Keratinocyte (primary cell): ENCODE measurements around the gene SKI. TPM values are rescaled to one million over a fixed set of nuclear protein-coding genes. Genes with fewer than 3 reads are reported as not detected.
"Not testable (repeated sequence)": the region's sequence is repeated elsewhere in the genome, so short reads cannot be mapped to it uniquely, and the experiment has no call there.

Experiments used
- DNase-seq: peaks from one replicate; pipeline ENCODE4 v3.0.0-alpha.2; 2011; ENCODE audit warnings: low read depth, missing footprints, low spot score
- FAIRE-seq: peaks from 2 replicates; lab custom pipeline; 2011; peaks lifted over from hg19 to GRCh38; lab: Jason Lieb, UNC
- H2AFZ ChIP-seq: 2 replicates; pipeline ENCODE4 v1.6.0; 2012; ENCODE audit warnings: low read length, control low read depth, inconsistent platforms; ENCODE audit not compliant: control insufficient read depth
- H3K27ac ChIP-seq: 2 replicates; pipeline ENCODE4 v1.5.1; 2011; ENCODE audit warnings: low read length; ENCODE audit not compliant: control insufficient read depth, insufficient read depth
- H3K27me3 ChIP-seq: 3 replicates; pipeline ENCODE4 v1.6.0; 2011; ENCODE audit warnings: low read length; ENCODE audit not compliant: control insufficient read depth, insufficient read depth; ENCODE audit errors: extremely low read depth
- H3K36me3 ChIP-seq, 2 experiments: 2 replicates in 1 of 2; 3 replicates in 1 of 2; pipeline ENCODE4 v1.5.1; 2011; ENCODE audit warnings: low read length in 2 of 2, mild to moderate bottlenecking in 1 of 2; ENCODE audit not compliant: control insufficient read depth in 2 of 2, insufficient read depth in 2 of 2; ENCODE audit errors: extremely low read depth in 1 of 2
- H3K4me1 ChIP-seq: 3 replicates; pipeline ENCODE4 v1.5.1; 2011; ENCODE audit warnings: low read length; ENCODE audit not compliant: control insufficient read depth, insufficient read depth; ENCODE audit errors: extremely low read depth
- H3K4me2 ChIP-seq: 3 replicates; pipeline ENCODE4 v1.6.0; 2011; ENCODE audit warnings: low read depth, low read length; ENCODE audit not compliant: control insufficient read depth, insufficient read depth; ENCODE audit errors: extremely low read depth
- H3K4me3 ChIP-seq, 3 experiments: fragments of 200-600 bp in 1 of 3; sonication (generic) in 1 of 3; 2 replicates in 2 of 3; 3 replicates in 1 of 3; pipeline ENCODE4 v1.5.1; 2011 to 2016; ENCODE audit warnings: low read length in 3 of 3, mild to moderate bottlenecking in 3 of 3, control low read depth in 2 of 3, inconsistent platforms in 1 of 3, low read depth in 1 of 3, mixed read lengths in 1 of 3, mixed run types in 1 of 3, moderate library complexity in 1 of 3; ENCODE audit not compliant: control insufficient read depth in 2 of 3, insufficient read depth in 2 of 3; ENCODE audit errors: extremely low read depth in 1 of 3
- H3K79me2 ChIP-seq: 2 replicates; pipeline ENCODE4 v1.6.0; 2012; ENCODE audit warnings: low read length; ENCODE audit not compliant: control insufficient read depth, insufficient read depth
- H3K9ac ChIP-seq: 3 replicates; pipeline ENCODE4 v1.6.0; 2011; ENCODE audit warnings: low read length; ENCODE audit not compliant: control insufficient read depth, insufficient read depth; ENCODE audit errors: extremely low read depth
- H3K9me1 ChIP-seq: 3 replicates; pipeline ENCODE4 v1.6.0; 2011; ENCODE audit warnings: low read length; ENCODE audit not compliant: control insufficient read depth, insufficient read depth; ENCODE audit errors: extremely low read depth
- H3K9me3 ChIP-seq: 2 replicates; pipeline ENCODE4 v1.5.1; 2012; ENCODE audit warnings: low read depth, low read length; ENCODE audit not compliant: control insufficient read depth
- H4K20me1 ChIP-seq: 3 replicates; pipeline ENCODE4 v1.6.0; 2011; ENCODE audit warnings: low read length; ENCODE audit not compliant: control insufficient read depth, insufficient read depth; ENCODE audit errors: extremely low read depth
- EZH2 ChIP-seq: IDR thresholded peaks from one replicate; pipeline ENCODE4 v1.6.1; 2012; ENCODE audit warnings: inconsistent platforms, mild to moderate bottlenecking, low read length, moderate library complexity
- dilution Hi-C: fragments of 300-500 bp; cut with MboI; formaldehyde crosslinking; loops from one replicate; pipeline ENCODE4 v1.7.0; 2020; ENCODE audit warnings: low sequenced_read_pairs; ENCODE audit not compliant: extremely low pct_ligation_motif_present
- polyA plus RNA-seq, 5 experiments: library from polyadenylated mRNA; depleted of rRNA in 3 of 5; stranded (reverse) in 3 of 5; stranded (forward) in 1 of 5; unstranded in 1 of 5; fragments of >200 nt; gene quantifications; 1 replicate in 1 of 5; 2 replicates in 3 of 5; 3 replicates in 1 of 5; pipeline versions ENCODE4 v1.2.1 to v1.2.3, GENCODE V29; 2011 to 2012; ENCODE audit warnings: missing spikeins in 2 of 5, low read depth in 1 of 5, low replicate concordance in 1 of 5

Gene SKI
- polyA plus RNA-seq, 1 donor (not counting 4 experiments of a cell fraction or from before 2014, with no cell fraction given), result 4.8 TPM

- Histone ChIP-seq H3K9me3 (peaks cover 14% of the 10 kb centered on the region), H4K20me1 (peaks cover 14% of the 10 kb centered on the region), H3K79me2 (peaks cover 96% of the 10 kb centered on the region), H3K4me2 (no peak overlapping the region), H3K9ac (no peak overlapping the region), H3K4me3 (no peak overlapping the region), H3K27ac (no peak overlapping the region), H3K4me1 (peaks cover 34% of the 10 kb centered on the region), H2AFZ (no peak overlapping the region), H3K27me3 (no peaks in the 10 kb centered on the region), H3K36me3 (peaks cover 0 to 15% of the 10 kb centered on the region in 2 experiments), H3K9me1 (peaks cover 2% of the 10 kb centered on the region)
- DNase-seq (no peak), FAIRE-seq (no peak)
- dilution Hi-C loops, result no loop called here
- no peak for TF ChIP-seq EZH2
Measured at GRCh38 chr1:2259668-2260402, 31.7 kb downstream of the SKI start.

DNA sequence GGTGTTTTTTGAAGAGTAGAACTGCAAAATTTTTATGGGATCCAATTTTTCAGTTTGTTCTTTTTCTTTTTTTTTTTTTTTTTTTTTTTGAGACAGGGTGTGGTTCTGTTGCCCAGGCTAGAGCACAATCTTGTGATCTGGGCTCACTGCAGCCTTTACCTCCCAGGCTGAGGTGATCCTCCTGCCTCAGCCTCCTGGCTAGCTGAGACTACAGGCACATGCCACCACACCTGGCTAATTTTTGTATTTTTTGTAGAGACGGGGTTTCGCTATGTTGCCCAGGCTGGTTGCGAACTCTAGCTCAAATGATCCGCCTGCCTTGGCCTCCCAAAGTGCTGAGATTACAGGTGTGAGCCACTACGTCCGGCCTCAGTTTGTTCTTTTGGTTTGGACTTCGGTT is 32.4 kb downstream of the SKI start:
- H2AFZ ChIP-seq, DNase-seq, FAIRE-seq, H3K4me2 ChIP-seq, dilution Hi-C loops, H3K27me3 ChIP-seq, H3K4me3 ChIP-seq, H3K9me1 ChIP-seq, H3K9ac ChIP-seq, H3K9me3 ChIP-seq, H3K36me3 ChIP-seq, H3K27ac ChIP-seq: not testable (repeated sequence)
- H3K4me1 ChIP-seq, result peaks cover 28% of the 10 kb centered on the region
- H4K20me1 ChIP-seq, result peaks cover 14% of the 10 kb centered on the region
- H3K79me2 ChIP-seq, result peaks cover 96% of the 10 kb centered on the region

- FAIRE-seq, result no peak
- peaks cover 14% of the 10 kb centered on the region for H4K20me1 ChIP-seq
- peaks cover 96% of the 10 kb centered on the region for H3K79me2 ChIP-seq
- H3K4me1 ChIP-seq, result peaks cover 27% of the 10 kb centered on the region
- dilution Hi-C loops, result no loop called here
- H3K9me1 ChIP-seq, result peaks cover 2% of the 10 kb centered on the region
- no peak overlapping the region for H3K9ac ChIP-seq
- no peak for TF ChIP-seq EZH2
- no peak overlapping the region for H3K4me2 ChIP-seq
- no peak overlapping the region for H3K4me3 ChIP-seq
- H3K9me3 ChIP-seq, result peaks cover 4% of the 10 kb centered on the region
- no peaks in the 10 kb centered on the region for H3K27me3 ChIP-seq
- H3K36me3 ChIP-seq, result peaks cover 0 to 7% of the 10 kb centered on the region in 2 experiments
- H2AFZ ChIP-seq, result no peak overlapping the region
- no peak for DNase-seq
- H3K27ac ChIP-seq, result no peak overlapping the region
Measured at GRCh38 chr1:2260917-2261316, 32.8 kb downstream of the SKI start.

DNA sequence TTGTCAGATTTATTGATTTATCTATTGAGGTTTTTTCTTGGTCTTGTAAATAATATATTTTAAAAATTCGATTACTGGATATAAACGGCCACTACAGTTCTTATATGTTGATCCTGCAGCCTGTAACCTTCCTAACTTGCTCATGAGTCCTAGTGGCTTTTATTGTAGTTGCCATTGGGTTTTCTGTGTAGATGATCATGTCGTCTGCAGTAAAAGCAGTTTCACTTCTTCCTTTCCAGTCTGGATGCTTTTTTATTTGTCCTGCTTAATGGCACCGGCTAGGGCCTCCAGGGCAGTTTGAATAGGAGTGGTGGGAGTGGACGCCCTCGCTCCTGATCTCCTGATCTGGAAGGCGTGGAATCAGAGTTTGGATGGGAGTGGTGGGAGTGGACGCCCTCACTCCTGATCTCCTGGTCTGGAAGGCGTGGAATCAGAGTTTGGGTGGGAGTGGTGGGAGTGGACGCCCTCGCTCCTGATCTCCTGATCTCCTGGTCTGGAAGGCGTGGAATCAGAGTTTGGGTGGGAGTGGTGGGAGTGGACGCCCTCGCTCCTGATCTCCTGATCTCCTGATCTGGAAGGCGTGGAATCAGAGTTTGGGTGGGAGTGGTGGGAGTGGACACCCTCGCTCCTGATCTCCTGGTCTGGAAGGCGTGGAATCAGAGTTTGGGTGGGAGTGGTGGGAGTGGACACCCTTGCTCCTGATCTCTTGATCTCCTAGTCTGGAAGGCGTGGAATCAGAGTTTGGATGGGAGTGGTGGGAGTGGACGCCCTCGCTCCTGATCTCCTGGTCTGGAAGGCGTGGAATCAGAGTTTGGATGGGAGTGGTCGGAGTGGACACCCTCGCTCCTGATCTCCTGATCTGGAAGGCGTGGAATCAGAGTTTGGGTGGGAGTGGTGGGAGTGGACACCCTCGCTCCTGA is 33.6 kb downstream of the SKI start:
- H3K27ac ChIP-seq, dilution Hi-C loops, H3K9ac ChIP-seq, H3K4me2 ChIP-seq, H2AFZ ChIP-seq, H3K9me3 ChIP-seq, H3K4me3 ChIP-seq, DNase-seq, H3K9me1 ChIP-seq, H3K27me3 ChIP-seq, FAIRE-seq, H3K36me3 ChIP-seq: not testable (repeated sequence)
- peaks cover 14% of the 10 kb centered on the region for H4K20me1 ChIP-seq
- peaks cover 96% of the 10 kb centered on the region for H3K79me2 ChIP-seq
- H3K4me1 ChIP-seq, result peaks cover 19% of the 10 kb centered on the region
